A204.1 (cell line): Measurements from ENCODE around the gene LDLRAD1.
A peak's percentile ranks its signal among the peaks of the same experiment; 100 is the strongest.
"Not testable (repeated sequence)": the region's sequence is repeated elsewhere in the genome, so short reads cannot be mapped to it uniquely, and the experiment has no call there.

Source experiments
- FAIRE-seq: peaks from 2 replicates; lab custom pipeline; 2012; peaks lifted over from hg19 to GRCh38; lab: Jason Lieb, UNC

LDLRAD1 gene, protein sequence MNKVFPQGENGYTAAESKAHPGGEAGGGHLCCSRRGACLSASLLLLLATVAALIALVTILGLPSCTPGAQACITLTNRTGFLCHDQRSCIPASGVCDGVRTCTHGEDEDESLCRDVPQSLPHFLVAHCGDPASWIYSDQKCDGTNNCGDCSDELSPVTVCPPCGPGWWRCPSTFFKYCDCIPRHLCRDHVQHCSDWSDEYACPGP

GRCh38 chr1:54017979-54018378 is at the start of gene LDLRAD1:
LDLRAD1 (minus strand) TSS chr1:54018186; CDS start chr1:54018112, 74 bp downstream.
- no peak for FAIRE-seq

- no peak for FAIRE-seq
Measured at GRCh38 chr1:54064299-54064698, 46.3 kb upstream of the LDLRAD1 start.

DNA sequence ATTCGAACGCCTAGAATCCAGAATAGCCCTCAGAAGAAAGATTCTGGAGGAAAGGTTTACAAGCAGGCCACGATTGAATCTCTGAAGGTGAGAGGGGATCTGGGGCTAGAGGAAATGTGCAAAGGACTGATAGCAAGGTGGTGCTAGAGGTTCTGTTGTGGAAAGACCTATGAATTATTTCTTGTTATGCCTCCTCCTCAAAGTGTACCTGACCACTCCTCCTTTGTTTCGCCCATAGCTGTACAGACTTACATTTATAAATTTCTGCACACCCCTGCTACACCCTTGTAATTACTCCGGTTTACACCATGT is 36.4 kb upstream of the LDLRAD1 start:
- no peak for FAIRE-seq

GRCh38 chr1:54053745-54054437 is 35.9 kb upstream of the LDLRAD1 start:
- no peak for FAIRE-seq

- FAIRE-seq: peak; percentile 99
Measured at GRCh38 chr1:54052934-54053744, 35.2 kb upstream of the LDLRAD1 start, which contains the start of the genes TCEANC2 and TMEM59. TCEANC2 (plus strand) TSS chr1:54053608; CDS start chr1:54054423, 815 bp downstream. TMEM59 (minus strand) TSS chr1:54053204; CDS start chr1:54053188, 16 bp downstream.

DNA sequence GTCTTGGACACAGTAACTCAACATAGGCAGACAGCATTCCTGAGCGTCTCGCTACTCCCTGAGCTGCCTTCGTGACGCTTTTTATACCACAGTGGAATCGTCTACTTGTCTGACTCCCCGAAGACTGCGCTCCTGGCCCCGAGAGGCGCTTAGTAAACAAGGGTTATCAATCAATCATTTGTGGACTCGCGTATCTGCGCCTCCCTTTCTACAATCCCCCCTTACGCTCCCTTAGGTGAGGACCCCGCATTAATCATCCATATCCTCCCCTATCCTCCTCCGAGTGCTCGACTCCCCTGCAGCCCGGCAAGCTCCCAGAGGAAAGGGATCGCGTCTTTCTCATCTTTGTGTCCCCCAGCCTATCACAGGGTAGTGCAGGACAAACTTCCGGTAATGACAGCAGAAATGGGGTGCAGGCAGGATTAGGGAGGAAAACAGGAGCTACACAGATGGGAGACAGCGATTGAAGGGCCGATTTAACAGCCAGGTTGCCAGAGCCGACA is 34.5 kb upstream of the LDLRAD1 start:
- no peak for FAIRE-seq

DNA sequence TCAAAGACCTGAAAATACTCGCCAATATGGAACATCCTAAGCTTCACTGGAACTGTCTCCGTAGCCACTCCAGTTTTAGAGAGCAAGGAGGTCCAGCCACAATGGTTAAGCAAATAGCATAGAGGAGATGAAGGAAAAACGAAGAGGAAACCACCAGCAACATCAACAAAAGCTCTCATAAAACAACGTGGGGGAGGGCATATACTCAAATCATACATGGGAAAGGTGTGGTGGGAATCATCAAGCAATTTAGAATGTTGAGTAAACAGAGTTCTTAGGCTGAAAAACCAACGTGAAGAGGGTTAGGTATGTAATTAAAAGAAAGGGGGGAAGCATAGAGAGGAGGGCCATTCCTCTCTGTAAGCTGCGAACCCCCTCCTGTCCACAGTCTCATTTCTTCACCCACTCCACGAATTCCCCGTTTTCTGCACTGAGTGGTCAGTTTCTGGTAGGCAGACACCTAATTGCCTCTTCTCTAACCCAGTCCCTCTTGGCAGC is 34.0 kb upstream of the LDLRAD1 start:
- no peak for FAIRE-seq

DNA sequence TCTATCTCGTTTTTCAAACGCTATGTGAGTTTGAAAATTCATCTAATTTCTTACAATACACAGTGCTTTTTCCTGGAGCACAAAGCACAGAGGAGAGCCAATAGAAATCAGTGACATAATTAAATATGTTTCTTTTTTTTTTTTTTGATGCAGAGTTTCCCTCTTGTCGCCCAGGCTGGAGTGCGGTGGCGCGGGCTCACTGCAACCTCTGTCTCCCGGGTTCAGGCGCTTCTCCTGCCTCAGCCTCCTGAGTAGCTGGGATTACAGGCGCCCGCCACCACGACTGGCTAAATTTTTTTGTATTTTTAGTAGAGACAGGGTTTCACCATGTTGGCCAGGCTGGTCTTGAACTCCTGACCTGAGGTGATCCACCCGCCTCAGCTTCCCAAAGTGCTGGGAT is 32.4 kb upstream of the LDLRAD1 start:
- not testable (repeated sequence) for FAIRE-seq

DNA sequence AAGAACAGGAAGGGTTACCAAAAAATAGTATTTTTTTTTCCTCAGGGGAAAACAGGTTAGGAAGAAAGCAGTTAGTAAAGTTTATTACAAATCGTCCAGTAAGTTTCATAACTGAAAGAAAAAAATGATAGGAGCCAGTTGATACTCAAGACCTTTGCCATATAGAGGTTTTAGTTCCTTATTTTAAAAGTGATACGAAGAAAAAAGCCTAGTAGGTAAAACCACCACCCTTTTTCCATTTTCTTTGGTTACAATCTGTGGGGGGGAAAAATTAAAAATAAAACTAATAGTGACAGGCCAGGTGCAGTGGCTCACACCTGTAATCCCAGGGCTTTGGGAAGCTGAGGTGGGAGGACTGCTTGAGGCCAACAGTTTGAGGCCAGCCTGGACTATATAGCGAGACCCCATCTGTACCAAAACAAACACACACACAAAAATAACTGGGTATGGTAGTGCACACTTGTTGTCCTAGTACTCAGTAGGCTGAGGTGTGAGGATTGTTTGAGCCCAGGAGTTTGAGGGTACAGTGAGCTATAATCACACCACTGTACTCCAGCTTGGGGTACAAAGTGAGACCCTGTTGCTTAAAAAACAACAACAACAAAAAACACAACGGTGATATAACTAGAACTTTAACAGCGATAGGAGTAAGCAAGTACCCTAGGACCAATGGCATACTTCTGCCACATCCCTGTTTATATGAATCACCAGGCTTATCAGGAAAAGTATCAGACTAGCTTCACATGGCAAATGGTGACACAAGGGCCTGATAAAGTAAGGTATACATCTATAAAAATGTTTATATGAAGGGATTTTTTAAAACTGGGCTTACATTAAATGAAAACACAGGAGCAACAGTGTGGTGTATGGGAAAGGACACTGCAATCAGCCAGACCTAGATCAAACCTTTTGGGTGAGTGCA is 29.7 kb upstream of the LDLRAD1 start:
- no peak for FAIRE-seq

DNA sequence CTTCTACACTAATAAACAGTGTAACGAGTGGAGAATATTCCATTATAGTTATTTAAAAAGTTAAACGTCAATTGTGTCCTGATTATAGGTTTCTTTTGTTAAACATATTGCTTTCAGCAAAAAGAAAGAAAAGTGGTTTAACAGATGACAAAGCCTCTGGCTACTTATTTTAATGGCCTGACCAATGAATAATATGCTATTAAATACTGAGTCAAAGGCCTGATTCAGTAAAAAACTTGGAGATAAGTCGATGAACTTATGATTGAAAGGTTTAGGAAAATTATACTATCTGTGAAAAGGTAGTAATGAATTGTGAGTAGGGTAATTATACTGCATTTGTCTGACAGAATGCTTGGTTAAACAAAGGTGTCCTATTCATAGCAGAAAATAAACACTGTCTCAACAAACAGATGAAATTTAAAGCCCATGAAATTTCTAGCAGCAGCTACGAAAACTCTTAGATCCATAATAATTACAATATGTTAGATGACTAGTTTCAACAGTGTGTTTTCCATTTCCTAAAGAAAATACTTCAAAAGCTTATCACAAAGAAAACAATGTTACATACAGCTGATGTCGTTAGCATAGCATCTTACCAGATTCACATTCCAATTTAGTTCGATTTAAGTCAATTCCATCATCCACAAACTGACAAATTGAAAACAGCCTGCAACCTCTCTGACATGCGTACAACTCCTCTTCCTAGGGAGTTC is 28.8 kb upstream of the LDLRAD1 start:
- FAIRE-seq: no peak

GRCh38 chr1:54045496-54045895 is 27.5 kb upstream of the LDLRAD1 start:
- no peak for FAIRE-seq

GRCh38 chr1:54041806-54042205 is 23.8 kb upstream of the LDLRAD1 start:
- FAIRE-seq: no peak

- FAIRE-seq: no peak
Measured at GRCh38 chr1:54037476-54037875, 19.5 kb upstream of the LDLRAD1 start.

GRCh38 chr1:54028306-54029251 is 10.6 kb upstream of the LDLRAD1 start:
- no peak for FAIRE-seq

DNA sequence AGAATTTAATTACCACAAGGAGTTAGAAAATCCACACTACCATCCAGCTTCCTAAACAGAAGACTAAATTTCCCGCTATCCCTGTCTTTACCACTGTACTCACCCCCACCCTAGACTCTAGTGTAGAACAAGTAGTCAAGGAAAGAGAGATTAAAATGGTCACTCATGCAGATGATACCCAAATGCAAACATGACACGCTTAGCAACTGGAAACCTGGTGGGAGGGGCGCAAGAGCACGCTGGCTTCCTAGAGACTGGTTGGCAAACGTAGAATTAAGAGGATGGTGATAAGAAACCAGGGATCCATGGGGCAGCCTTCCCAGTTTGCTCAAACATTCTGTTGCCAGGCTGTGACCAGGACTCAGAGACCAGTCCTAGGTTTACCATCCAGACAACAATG is 9.9 kb upstream of the LDLRAD1 start:
- no peak for FAIRE-seq

- not testable (repeated sequence) for FAIRE-seq
Measured at GRCh38 chr1:54024811-54025210, 6.8 kb upstream of the LDLRAD1 start.

GRCh38 chr1:54024358-54024757 is 6.4 kb upstream of the LDLRAD1 start:
- FAIRE-seq: no peak

DNA sequence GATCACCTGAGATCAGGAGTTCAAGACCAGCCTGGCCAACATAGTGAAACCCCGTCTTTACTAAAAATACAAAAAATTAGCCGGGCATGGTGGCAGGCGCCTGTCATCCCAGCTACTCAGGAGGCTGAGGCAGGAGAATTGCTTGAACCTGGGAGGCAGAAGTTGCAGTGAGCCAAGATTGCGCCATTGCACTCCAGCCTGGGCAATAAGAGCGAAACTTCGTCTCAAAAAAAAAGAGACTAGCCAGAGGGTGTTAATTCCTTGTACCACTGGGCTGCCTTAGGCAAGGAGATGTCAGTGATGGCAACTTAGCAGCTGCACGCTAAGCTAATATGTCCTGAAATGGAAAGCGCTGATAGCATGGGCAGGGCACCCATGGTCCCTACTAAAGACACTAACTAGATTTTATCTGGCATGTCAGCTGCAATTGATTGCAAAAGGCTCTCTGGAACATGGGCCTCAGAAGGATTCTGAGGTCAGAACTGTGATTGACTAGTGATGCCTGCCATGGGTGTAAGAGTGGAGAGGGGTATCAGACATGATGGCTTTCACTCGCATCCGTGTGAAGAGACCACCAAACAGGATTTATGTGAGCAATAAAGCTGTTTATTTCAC is 1.7 kb upstream of the LDLRAD1 start:
- not testable (repeated sequence) for FAIRE-seq

GRCh38 chr1:54018635-54019034 is 649 bp upstream of the LDLRAD1 start:
- FAIRE-seq: no peak
